Ishikawa (cell line): ENCODE measurements around the gene MYCBPAP.

Experiments used
- CREB1 ChIP-seq: IDR thresholded peaks from 2 replicates; pipeline ENCODE4 v1.6.1; 2012; ENCODE audit warnings: low read depth
- EP300 ChIP-seq: IDR thresholded peaks from 2 replicates; pipeline ENCODE4 v1.6.1; 2012; ENCODE audit warnings: borderline replicate concordance
- REST ChIP-seq: IDR thresholded peaks from 2 replicates; pipeline ENCODE4 v1.6.1; 2012; ENCODE audit warnings: low read depth, mild to moderate bottlenecking
- TAF1 ChIP-seq: IDR thresholded peaks from 2 replicates; pipeline ENCODE4 v1.6.1; 2012; ENCODE audit warnings: low read depth, mild to moderate bottlenecking
- USF1 ChIP-seq: IDR thresholded peaks from 2 replicates; pipeline ENCODE4 v1.6.1; 2012
- ZBTB7A ChIP-seq: IDR thresholded peaks from 2 replicates; pipeline ENCODE4 v1.6.1; 2012; ENCODE audit warnings: low read depth

GRCh38 chr17:50467855-50468303, 40.4 kb upstream of the MYCBPAP start:
- TF ChIP-seq TAF1 (no peak), USF1 (no peak), REST (no peak), CREB1 (no peak), EP300 (no peak), ZBTB7A (no peak)
